H9 (cell line): Measurements from ENCODE around the gene TAF1A. TPM values are rescaled to one million over a fixed set of nuclear protein-coding genes. Genes with fewer than 3 reads are reported as not detected.
A peak's percentile ranks its signal among the peaks of the same experiment; 100 is the strongest.

Experiments used
- DNase-seq: peaks from one replicate; pipeline ENCODE4 v3.0.0-alpha.2; 2017
- H2AFZ ChIP-seq: one replicate; pipeline ENCODE4 v1.6.1; 2013; ENCODE audit warnings: mild to moderate bottlenecking, low read length, control low read depth, moderate library complexity
- H2AK5ac ChIP-seq: 2 replicates; pipeline ENCODE4 v1.6.1; 2013; ENCODE audit warnings: low read length, control low read depth, mixed read lengths; ENCODE audit not compliant: insufficient read length
- H2BK120ac ChIP-seq: one replicate; pipeline ENCODE4 v1.6.1; 2013; ENCODE audit warnings: low read depth, mild to moderate bottlenecking, low read length, control low read depth, inconsistent platforms; ENCODE audit not compliant: poor library complexity, severe bottlenecking
- H2BK12ac ChIP-seq: 2 replicates; pipeline ENCODE4 v1.6.1; 2013; ENCODE audit warnings: low read length, control low read depth, mixed read lengths, low read depth; ENCODE audit not compliant: insufficient read length
- H2BK15ac ChIP-seq: 2 replicates; pipeline ENCODE4 v1.6.1; 2013; ENCODE audit warnings: low read depth, low read length, control low read depth
- H2BK20ac ChIP-seq: one replicate; pipeline ENCODE4 v1.6.1; 2013; ENCODE audit warnings: low read depth, mild to moderate bottlenecking, low read length, control low read depth, inconsistent platforms; ENCODE audit not compliant: poor library complexity, severe bottlenecking
- H2BK5ac ChIP-seq: 2 replicates; pipeline ENCODE4 v1.6.1; 2013; ENCODE audit warnings: low read length, control low read depth, mixed read lengths; ENCODE audit not compliant: insufficient read length
- H3K14ac ChIP-seq: 2 replicates; pipeline ENCODE4 v1.6.1; 2013; ENCODE audit warnings: low read length, control low read depth; ENCODE audit not compliant: insufficient read depth
- H3K18ac ChIP-seq: 2 replicates; pipeline ENCODE4 v1.6.1; 2013; ENCODE audit warnings: low read depth, mild to moderate bottlenecking, mixed read lengths, low read length, control low read depth; ENCODE audit not compliant: insufficient read length
- H3K23ac ChIP-seq: 2 replicates; pipeline ENCODE4 v1.6.1; 2013; ENCODE audit warnings: low read length, control low read depth, mixed read lengths, low read depth; ENCODE audit not compliant: insufficient read length
- H3K23me2 ChIP-seq: 2 replicates; pipeline ENCODE4 v1.6.1; 2013; ENCODE audit warnings: low read depth, mild to moderate bottlenecking, mixed read lengths, low read length, control low read depth; ENCODE audit not compliant: insufficient read length, poor library complexity, severe bottlenecking
- H3K27ac ChIP-seq: 2 replicates; pipeline ENCODE4 v1.5.1; 2013; ENCODE audit warnings: low read length, control low read depth, mixed read lengths, low read depth; ENCODE audit not compliant: insufficient read length
- H3K27me3 ChIP-seq: 2 replicates; pipeline ENCODE4 v1.6.1; 2013; ENCODE audit warnings: low read length, control low read depth, inconsistent platforms; ENCODE audit not compliant: insufficient read depth
- H3K4ac ChIP-seq: 2 replicates; pipeline ENCODE4 v1.6.1; 2013; ENCODE audit warnings: low read depth, mild to moderate bottlenecking, control low read depth, inconsistent platforms, low read length, moderate library complexity
- H3K4me1 ChIP-seq: 2 replicates; pipeline ENCODE4 v1.6.1; 2013; ENCODE audit warnings: low read length, control low read depth, inconsistent platforms; ENCODE audit not compliant: insufficient read depth
- H3K4me2 ChIP-seq: 2 replicates; pipeline ENCODE4 v1.6.1; 2013; ENCODE audit warnings: low read length, control low read depth, mixed read lengths; ENCODE audit not compliant: insufficient read length, insufficient read depth
- H3K56ac ChIP-seq: 2 replicates; pipeline ENCODE4 v1.6.1; 2013; ENCODE audit warnings: low read depth, mild to moderate bottlenecking, mixed read lengths, low read length, control low read depth; ENCODE audit not compliant: insufficient read length
- H3K79me1 ChIP-seq: 2 replicates; pipeline ENCODE4 v1.6.1; 2013; ENCODE audit warnings: low read depth, mild to moderate bottlenecking, moderate library complexity, low read length, control low read depth, inconsistent platforms; ENCODE audit not compliant: insufficient read depth, poor library complexity, severe bottlenecking
- H3K79me2 ChIP-seq: 2 replicates; pipeline ENCODE4 v1.6.1; 2013; ENCODE audit warnings: low read length, control low read depth, inconsistent platforms; ENCODE audit not compliant: insufficient read depth
- H3K9ac ChIP-seq: 2 replicates; pipeline ENCODE4 v1.6.1; 2013; ENCODE audit warnings: low read length, control low read depth, mixed read lengths; ENCODE audit not compliant: insufficient read length; ENCODE audit errors: extremely low read depth
- H3K9me3 ChIP-seq: one replicate; pipeline ENCODE4 v1.6.1; 2013; ENCODE audit warnings: low read depth, low read length, inconsistent platforms; ENCODE audit not compliant: control insufficient read depth
- H3T11ph ChIP-seq: one replicate; pipeline ENCODE4 v1.6.1; 2013; ENCODE audit warnings: mild to moderate bottlenecking, low read length, control low read depth, inconsistent platforms
- H4K20me1 ChIP-seq: one replicate; pipeline ENCODE4 v1.6.1; 2013; ENCODE audit not compliant: control insufficient read depth, insufficient read length, insufficient read depth
- H4K5ac ChIP-seq: 2 replicates; pipeline ENCODE4 v1.6.1; 2013; ENCODE audit warnings: low read depth, mild to moderate bottlenecking, mixed read lengths, low read length, control low read depth; ENCODE audit not compliant: insufficient read length
- H4K8ac ChIP-seq: replicated peaks from 2 replicates; pipeline ENCODE4 v1.6.1; 2013; ENCODE audit warnings: low read length, control low read depth, mixed read lengths, low read depth; ENCODE audit not compliant: insufficient read length
- H4K91ac ChIP-seq: 2 replicates; pipeline ENCODE4 v1.6.1; 2013; ENCODE audit warnings: low read depth, mild to moderate bottlenecking, moderate library complexity, mixed read lengths, low read length, control low read depth; ENCODE audit not compliant: insufficient read length
- H3K27ac Mint-ChIP-seq, 3 experiments: 2 replicates in 2 of 3; 3 replicates in 1 of 3; pipeline ENCODE4 v1.8.0; 2020 to 2021; ENCODE audit warnings: mixed read lengths in 3 of 3, mild to moderate bottlenecking in 1 of 3, moderate library complexity in 1 of 3
- H3K27me3 Mint-ChIP-seq: 2 replicates; pipeline ENCODE4 v1.8.0; 2021; ENCODE audit warnings: low read depth, mild to moderate bottlenecking, moderate library complexity, mixed read lengths
- H3K36me3 Mint-ChIP-seq, 3 experiments: 2 replicates in 2 of 3; 3 replicates in 1 of 3; pipeline ENCODE4 v1.8.0; 2020 to 2021; ENCODE audit warnings: low read depth in 3 of 3, mixed read lengths in 3 of 3; ENCODE audit not compliant: insufficient read depth in 1 of 3
- H3K4me1 Mint-ChIP-seq, 2 experiments: 2 replicates each; pipeline ENCODE4 v1.8.0; 2020; ENCODE audit warnings: mixed read lengths in 2 of 2
- H3K4me3 Mint-ChIP-seq, 2 experiments: 2 replicates in 1 of 2; 3 replicates in 1 of 2; pipeline ENCODE4 v1.8.0; 2020 to 2021; ENCODE audit warnings: mild to moderate bottlenecking in 2 of 2, mixed read lengths in 2 of 2, moderate library complexity in 1 of 2
- H3K9me3 Mint-ChIP-seq, 2 experiments: 2 replicates in 1 of 2; 3 replicates in 1 of 2; pipeline ENCODE4 v1.8.0; 2020; ENCODE audit warnings: mild to moderate bottlenecking in 2 of 2, mixed read lengths in 2 of 2, moderate library complexity in 1 of 2
- CTCF ChIP-seq: fragments of 200-600 bp; sonication (generic); conservative IDR thresholded peaks from 3 replicates; pipeline ENCODE4 v1.8.0; 2021; ENCODE audit warnings: antibody characterized with exemption, mild to moderate bottlenecking
- WGBS: extraction: QIAGEN DNeasy Blood & Tissue Kit; methylation state at CpG from one replicate; pipeline ENCODE4 v1.1.7; 2013; ENCODE audit warnings: missing lambda C conversion rate, low lambda C conversion rate, mixed read lengths; ENCODE audit not compliant: insufficient read length; ENCODE audit errors: extremely low coverage; 5-methylcytosine and 5-hydroxymethylcytosine counted together
- total RNA-seq: library from RNA; stranded (reverse); gene quantifications from 2 replicates; pipeline ENCODE4 v1.2.1, GENCODE V29; 2021

The TAF1A gene
- total RNA-seq, 1 experiment from 2014 or later = 14.8 TPM

GRCh38 chr1:222634180-222635013 lies 44.7 kb upstream of the TAF1A start:
- peaks cover 28 to 74% (median 73%) of the 10 kb centered on the region in 3 experiments; a peak in 6 of 7 replicates for H3K36me3 Mint-ChIP-seq
- Histone ChIP-seq H3K79me2 (no peaks in the 10 kb centered on the region), H3K27me3 (no peaks in the 10 kb centered on the region), H2BK20ac (no peak overlapping the region), H2BK120ac (no peak overlapping the region), H4K8ac (no peak overlapping the region), H3K14ac (no peak overlapping the region), H3K27ac (no peak overlapping the region), H3K56ac (no peak overlapping the region), H4K20me1 (no peaks in the 10 kb centered on the region), H3T11ph (no peak overlapping the region), H3K9me3 (no peaks in the 10 kb centered on the region), H2BK5ac (no peak overlapping the region), H2BK12ac (no peak overlapping the region), H3K23me2 (no peaks in the 10 kb centered on the region), H3K4me1 (no peaks in the 10 kb centered on the region), H3K18ac (no peak overlapping the region), H2AFZ (no peak overlapping the region), H3K23ac (no peak overlapping the region), H2AK5ac (no peak overlapping the region), H3K4me2 (no peak overlapping the region), H3K9ac (no peak overlapping the region), H4K5ac (no peak overlapping the region), H2BK15ac (no peak overlapping the region), H4K91ac (no peak overlapping the region), H3K79me1 (peaks cover 2% of the 10 kb centered on the region), H3K4ac (no peak overlapping the region)
- no peaks in the 10 kb centered on the region for H3K4me1 Mint-ChIP-seq
- H3K27ac Mint-ChIP-seq = no peak overlapping the region
- no peak overlapping the region for H3K4me3 Mint-ChIP-seq
- peak; percentile 89 for TF ChIP-seq CTCF
- H3K9me3 Mint-ChIP-seq = no peaks in the 10 kb centered on the region
- no CpG with 5 or more reads among the region's 7 CpGs for WGBS
- peak; percentile 31 for DNase-seq
- H3K27me3 Mint-ChIP-seq = no peaks in the 10 kb centered on the region
